A673 (cell line): ENCODE data around the gene PPP1CA.

Experiments used
- EZH2 ChIP-seq: fragments of 200-600 bp; sonication (generic); IDR thresholded peaks from 2 replicates; pipeline ENCODE4 v1.6.1; 2017; ENCODE audit warnings: borderline replicate concordance, low read depth, mild to moderate bottlenecking, mixed read lengths, antibody characterized with exemption, low read length; ENCODE audit not compliant: poor library complexity, severe bottlenecking
- TF ChIP-seq, protein P1 (sequence below): fragments of 300-800, 200-600 bp; sonication (generic); conservative IDR thresholded peaks from 2 replicates; pipeline ENCODE4 v1.5.1; 2017; ENCODE audit warnings: low read depth, mild to moderate bottlenecking, antibody characterized with exemption, low read length, moderate library complexity, mixed read lengths

GRCh38 chr11:67420147-67420645 lies 18.5 kb upstream of the PPP1CA start:
- TF ChIP-seq, protein P1, sequence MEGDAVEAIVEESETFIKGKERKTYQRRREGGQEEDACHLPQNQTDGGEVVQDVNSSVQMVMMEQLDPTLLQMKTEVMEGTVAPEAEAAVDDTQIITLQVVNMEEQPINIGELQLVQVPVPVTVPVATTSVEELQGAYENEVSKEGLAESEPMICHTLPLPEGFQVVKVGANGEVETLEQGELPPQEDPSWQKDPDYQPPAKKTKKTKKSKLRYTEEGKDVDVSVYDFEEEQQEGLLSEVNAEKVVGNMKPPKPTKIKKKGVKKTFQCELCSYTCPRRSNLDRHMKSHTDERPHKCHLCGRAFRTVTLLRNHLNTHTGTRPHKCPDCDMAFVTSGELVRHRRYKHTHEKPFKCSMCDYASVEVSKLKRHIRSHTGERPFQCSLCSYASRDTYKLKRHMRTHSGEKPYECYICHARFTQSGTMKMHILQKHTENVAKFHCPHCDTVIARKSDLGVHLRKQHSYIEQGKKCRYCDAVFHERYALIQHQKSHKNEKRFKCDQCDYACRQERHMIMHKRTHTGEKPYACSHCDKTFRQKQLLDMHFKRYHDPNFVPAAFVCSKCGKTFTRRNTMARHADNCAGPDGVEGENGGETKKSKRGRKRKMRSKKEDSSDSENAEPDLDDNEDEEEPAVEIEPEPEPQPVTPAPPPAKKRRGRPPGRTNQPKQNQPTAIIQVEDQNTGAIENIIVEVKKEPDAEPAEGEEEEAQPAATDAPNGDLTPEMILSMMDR: no peak
- TF ChIP-seq EZH2: no peak
